ENCODE data around the gene ERFL.

ERFL gene

GRCh38 chr19:41918653-41919244, 9.5 kb downstream of the ERFL start (continued):
- TF ChIP-seq ZNF398 (tag by site-specific recombination; IDR thresholded peaks at IDR 0.05) (peak; percentile 4; the same call in 1 of the 2 replicates), ZNF677 (tag by site-specific recombination; IDR thresholded peaks at IDR 0.05) (no peak), ZNF785 (tag by site-specific recombination; IDR thresholded peaks at IDR 0.05) (peak; percentile 83; the same call in 1 of the 2 replicates), ZFP37 (tag by site-specific recombination; IDR thresholded peaks at IDR 0.05) (no peak), ZNF280C (tag by site-specific recombination; IDR thresholded peaks at IDR 0.05) (no peak), ZNF37A (tag by site-specific recombination; IDR thresholded peaks at IDR 0.05) (no peak), ZNF548 (tag by site-specific recombination; IDR thresholded peaks at IDR 0.05) (no peak), EGR2 (tag by site-specific recombination; IDR thresholded peaks at IDR 0.05; ENCODE audit: low read depth) (peak; percentile 54), ZNF585B (tag by site-specific recombination; IDR thresholded peaks at IDR 0.05) (no peak), ZNF184 (tag by site-specific recombination; IDR thresholded peaks at IDR 0.05) (no peak), ZNF76 (tag by site-specific recombination; IDR thresholded peaks at IDR 0.05; ENCODE audit: borderline replicate concordance, low read depth) (no peak), ZNF544 (tag by site-specific recombination; IDR thresholded peaks at IDR 0.05) (peak; percentile 61; the same call in 1 of the 2 replicates), ZNF488 (tag by site-specific recombination; IDR thresholded peaks at IDR 0.05) (0 out of 2 replicates have a peak, but pooled peaks have one; percentile 8), HOXD13 (CRISPR knock-in tag; IDR thresholded peaks at IDR 0.05; ENCODE audit: borderline replicate concordance) (no peak), ZNF558 (tag by site-specific recombination; IDR thresholded peaks at IDR 0.05) (no peak), ZNF639 (tag by site-specific recombination; IDR thresholded peaks at IDR 0.05) (no peak), GLI4 (tag by site-specific recombination; IDR thresholded peaks at IDR 0.05) (no peak), BCL6B (tag by site-specific recombination; IDR thresholded peaks at IDR 0.05) (peak; percentile 52; the same call in 1 of the 2 replicates), ZSCAN18 (tag by site-specific recombination; IDR thresholded peaks at IDR 0.05) (peak; percentile 47; the same call in 1 of the 2 replicates), ZNF610 (tag by site-specific recombination; IDR thresholded peaks at IDR 0.05; ENCODE audit: borderline replicate concordance) (no peak), SCRT1 (tag by site-specific recombination; IDR thresholded peaks at IDR 0.05; ENCODE audit: borderline replicate concordance) (0 out of 2 replicates have a peak, but pooled peaks have one; percentile 19), ZSCAN30 (tag by site-specific recombination; IDR thresholded peaks at IDR 0.05) (no peak), ZFHX2 (tag by site-specific recombination; conservative IDR thresholded peaks at IDR 0.05) (peak; percentile 70), GLIS2 (tag by site-specific recombination; IDR thresholded peaks at IDR 0.05) (no peak), RBAK (tag by site-specific recombination; IDR thresholded peaks at IDR 0.05) (0 out of 2 replicates have a peak, but pooled peaks have one; percentile 39), ZNF239 (tag by site-specific recombination; IDR thresholded peaks at IDR 0.05) (0 out of 2 replicates have a peak, but pooled peaks have one; percentile 45), TCF7L2 (IDR thresholded peaks at IDR 0.05; ENCODE audit: borderline replicate concordance, low read depth, low read length) (no peak), ZBTB20 (tag by site-specific recombination; IDR thresholded peaks at IDR 0.05) (no peak), ZNF843 (tag by site-specific recombination; IDR thresholded peaks at IDR 0.05) (no peak), SCRT2 (tag by site-specific recombination; IDR thresholded peaks at IDR 0.05) (no peak)
